ENCODE data around the gene PSMC4.

The PSMC4 gene

GRCh38 chr19:39970675-39971379, at the start of gene PSMC4:
PSMC4 (plus strand) TSS chr19:39971165; CDS start chr19:39971203, 38 bp downstream.
- peak; percentile 98 to 99 for DNase-seq

- DNase-seq = no peak
Observed at GRCh38 chr19:39923862-39924261, 47.1 kb upstream of the PSMC4 start.

GRCh38 chr19:39924389-39924788, 46.6 kb upstream of the PSMC4 start:
- DNase-seq = peak; percentile 1 to 10

GRCh38 chr19:39924952-39925351, 46.0 kb upstream of the PSMC4 start:
- no peak for DNase-seq

GRCh38 chr19:39926170-39926760, 44.7 kb upstream of the PSMC4 start:
- peak in 1 of 2 experiments; percentile 14 for DNase-seq

- peak in 1 of 2 experiments; percentile 14 for DNase-seq
Observed at GRCh38 chr19:39927076-39927475, 43.9 kb upstream of the PSMC4 start.

GRCh38 chr19:39927524-39928356, 43.2 kb upstream of the PSMC4 start:
- DNase-seq = peak; percentile 15 to 20

- DNase-seq = no peak
Observed at GRCh38 chr19:39928357-39928725, 42.6 kb upstream of the PSMC4 start.

GRCh38 chr19:39929750-39930149, 41.2 kb upstream of the PSMC4 start:
- no peak for DNase-seq

GRCh38 chr19:39934584-39935363, 36.2 kb upstream of the PSMC4 start, which contains the start of gene FCGBP:
FCGBP (minus strand) TSS chr19:39934634.
- peak; percentile 19 to 22 for DNase-seq

GRCh38 chr19:39935364-39935661, 35.7 kb upstream of the PSMC4 start:
- DNase-seq = no peak

- no peak for DNase-seq
Observed at GRCh38 chr19:39936020-39936419, 34.9 kb upstream of the PSMC4 start.

GRCh38 chr19:39936622-39937021, 34.3 kb upstream of the PSMC4 start:
- DNase-seq = no peak

GRCh38 chr19:39937094-39937720, 33.8 kb upstream of the PSMC4 start:
- DNase-seq = peak; percentile 48 to 66

- DNase-seq = no peak
Observed at GRCh38 chr19:39937787-39938186, 33.2 kb upstream of the PSMC4 start.

GRCh38 chr19:39939556-39939955, 31.4 kb upstream of the PSMC4 start:
- no peak for DNase-seq

- DNase-seq = no peak
Observed at GRCh38 chr19:39940221-39940833, 30.6 kb upstream of the PSMC4 start.

GRCh38 chr19:39941151-39941550, 29.8 kb upstream of the PSMC4 start:
- peak; percentile 30 to 34 for DNase-seq

- DNase-seq = peak; percentile 35 to 47
Observed at GRCh38 chr19:39941615-39942365, 29.2 kb upstream of the PSMC4 start.

GRCh38 chr19:39942366-39942730, 28.6 kb upstream of the PSMC4 start:
- peak; percentile 16 to 17 for DNase-seq

- peak; percentile 16 to 17 for DNase-seq
Observed at GRCh38 chr19:39943586-39943985, 27.4 kb upstream of the PSMC4 start.

All from activated T-cell treated with anti-CD3 and anti-CD28 coated beads, Interleukin-2, amount 50 U/mL, for 48 hours (primary cell).